GM19099 (cell line): ENCODE data around the gene BIN2.
A peak's percentile ranks its signal among the peaks of the same experiment; 100 is the strongest.

Experiments used
- POLR2A ChIP-seq: IDR thresholded peaks from 3 replicates; pipeline ENCODE4 v1.6.1; 2011; ENCODE audit warnings: low read depth; ENCODE audit not compliant: insufficient read length; ENCODE audit errors: extremely low read depth

The BIN2 gene

GRCh38 chr12:51326698-51327439, 2.9 kb upstream of the BIN2 start:
- no peak for TF ChIP-seq POLR2A

GRCh38 chr12:51324953-51325352, 979 bp upstream of the BIN2 start:
- TF ChIP-seq POLR2A: no peak

GRCh38 chr12:51323317-51323960, 535 bp downstream of the BIN2 start:
- no peak for TF ChIP-seq POLR2A

- no peak for TF ChIP-seq POLR2A
Observed at GRCh38 chr12:51322452-51322851, 1.5 kb downstream of the BIN2 start.

GRCh38 chr12:51321882-51322281, 2.1 kb downstream of the BIN2 start:
- TF ChIP-seq POLR2A: no peak

GRCh38 chr12:51320695-51321320, 3.2 kb downstream of the BIN2 start:
- no peak for TF ChIP-seq POLR2A

- no peak for TF ChIP-seq POLR2A
Observed at GRCh38 chr12:51320311-51320694, 3.7 kb downstream of the BIN2 start.

- peak; percentile 22 for TF ChIP-seq POLR2A
Observed at GRCh38 chr12:51318846-51319599, 5.0 kb downstream of the BIN2 start.

GRCh38 chr12:51311389-51311788, 12.6 kb downstream of the BIN2 start:
- TF ChIP-seq POLR2A: no peak

- no peak for TF ChIP-seq POLR2A
Observed at GRCh38 chr12:51307655-51308593, 16.1 kb downstream of the BIN2 start.

- TF ChIP-seq POLR2A: no peak
Observed at GRCh38 chr12:51306507-51306906, 17.5 kb downstream of the BIN2 start.

GRCh38 chr12:51295651-51296050, 28.3 kb downstream of the BIN2 start:
- no peak for TF ChIP-seq POLR2A

GRCh38 chr12:51293696-51294095, 30.3 kb downstream of the BIN2 start:
- no peak for TF ChIP-seq POLR2A

- TF ChIP-seq POLR2A: no peak
Observed at GRCh38 chr12:51285843-51286242, 38.1 kb downstream of the BIN2 start.
